ENCODE data around the gene NRP1. TPM values are rescaled to one million over a fixed set of nuclear protein-coding genes. Genes with fewer than 3 reads are reported as not detected.

Gene NRP1
- total RNA-seq, 3 donors from 2014 or later: 12.3 to 52.3 (median 33.2) TPM

DNA sequence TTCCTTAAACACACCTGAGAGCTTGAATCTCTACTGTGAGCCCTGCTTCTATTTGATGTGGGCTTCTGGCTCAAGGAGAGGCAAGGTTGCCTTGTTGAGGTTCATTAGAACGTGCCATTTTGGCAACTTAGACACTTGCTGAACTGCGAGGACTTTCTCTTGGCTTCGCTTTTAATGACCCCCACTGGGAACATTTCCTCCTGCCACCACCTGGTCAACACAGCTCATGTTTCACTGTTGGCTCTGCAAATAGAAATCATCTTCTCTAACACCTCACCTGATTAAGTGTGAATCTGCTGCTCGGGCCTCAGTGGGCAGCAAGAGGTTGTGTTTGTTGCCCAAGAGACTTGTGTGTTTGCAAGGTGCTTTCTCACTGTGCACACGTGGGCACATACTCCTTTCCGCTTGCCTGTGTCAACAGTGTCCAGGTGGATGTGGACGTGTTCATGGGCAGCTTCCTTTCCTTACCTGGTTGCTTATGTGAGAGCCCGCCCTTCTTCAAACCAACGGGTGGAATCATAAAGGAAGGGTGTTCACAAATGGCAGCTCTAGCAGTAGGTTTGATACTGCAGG lies 147.0 kb downstream of the NRP1 start:
- Histone ChIP-seq H3K36me3 (ENCODE audit: low read depth) (no peaks in the 10 kb centered on the region), H3K4me3 (no peak overlapping the region), H3K4me1 (ENCODE audit: low read depth) (no peaks in the 10 kb centered on the region), H3K9me3 (no peaks in the 10 kb centered on the region)
- DNase-seq: no peak
- no peak for ATAC-seq
- intact Hi-C loops (cut with DNase I, micrococcal nuclease): no loop called here
- TF ChIP-seq, protein P1, sequence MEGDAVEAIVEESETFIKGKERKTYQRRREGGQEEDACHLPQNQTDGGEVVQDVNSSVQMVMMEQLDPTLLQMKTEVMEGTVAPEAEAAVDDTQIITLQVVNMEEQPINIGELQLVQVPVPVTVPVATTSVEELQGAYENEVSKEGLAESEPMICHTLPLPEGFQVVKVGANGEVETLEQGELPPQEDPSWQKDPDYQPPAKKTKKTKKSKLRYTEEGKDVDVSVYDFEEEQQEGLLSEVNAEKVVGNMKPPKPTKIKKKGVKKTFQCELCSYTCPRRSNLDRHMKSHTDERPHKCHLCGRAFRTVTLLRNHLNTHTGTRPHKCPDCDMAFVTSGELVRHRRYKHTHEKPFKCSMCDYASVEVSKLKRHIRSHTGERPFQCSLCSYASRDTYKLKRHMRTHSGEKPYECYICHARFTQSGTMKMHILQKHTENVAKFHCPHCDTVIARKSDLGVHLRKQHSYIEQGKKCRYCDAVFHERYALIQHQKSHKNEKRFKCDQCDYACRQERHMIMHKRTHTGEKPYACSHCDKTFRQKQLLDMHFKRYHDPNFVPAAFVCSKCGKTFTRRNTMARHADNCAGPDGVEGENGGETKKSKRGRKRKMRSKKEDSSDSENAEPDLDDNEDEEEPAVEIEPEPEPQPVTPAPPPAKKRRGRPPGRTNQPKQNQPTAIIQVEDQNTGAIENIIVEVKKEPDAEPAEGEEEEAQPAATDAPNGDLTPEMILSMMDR (IDR thresholded peaks at IDR 0.05): no peak

DNA sequence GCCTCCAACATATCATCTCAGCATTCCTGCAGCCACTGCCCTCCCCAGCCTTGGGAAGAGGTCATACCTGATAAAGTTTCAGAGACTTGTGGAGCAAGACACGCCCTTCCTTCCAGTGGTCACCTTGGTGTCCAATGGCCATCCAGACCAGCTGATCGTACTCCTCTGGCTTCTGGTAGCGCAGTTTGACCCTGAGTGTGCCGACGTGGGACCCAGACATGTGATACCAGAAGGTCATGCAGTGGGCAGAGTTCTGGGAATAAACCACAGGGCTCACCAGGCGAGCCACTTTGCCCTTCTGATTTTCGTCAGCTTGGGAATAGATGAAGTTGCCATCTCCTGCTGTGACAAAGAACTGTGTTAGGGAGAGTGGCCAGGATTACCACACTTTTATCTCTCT lies 148.3 kb downstream of the NRP1 start:
- Histone ChIP-seq H3K36me3 (ENCODE audit: low read depth) (no peaks in the 10 kb centered on the region), H3K4me3 (no peak overlapping the region), H3K9me3 (no peaks in the 10 kb centered on the region), H3K4me1 (ENCODE audit: low read depth) (no peaks in the 10 kb centered on the region)
- intact Hi-C loops (cut with DNase I, micrococcal nuclease): no loop called here
- no peak for ATAC-seq
- DNase-seq: no peak
- TF ChIP-seq, protein P1 (IDR thresholded peaks at IDR 0.05): no peak

DNA sequence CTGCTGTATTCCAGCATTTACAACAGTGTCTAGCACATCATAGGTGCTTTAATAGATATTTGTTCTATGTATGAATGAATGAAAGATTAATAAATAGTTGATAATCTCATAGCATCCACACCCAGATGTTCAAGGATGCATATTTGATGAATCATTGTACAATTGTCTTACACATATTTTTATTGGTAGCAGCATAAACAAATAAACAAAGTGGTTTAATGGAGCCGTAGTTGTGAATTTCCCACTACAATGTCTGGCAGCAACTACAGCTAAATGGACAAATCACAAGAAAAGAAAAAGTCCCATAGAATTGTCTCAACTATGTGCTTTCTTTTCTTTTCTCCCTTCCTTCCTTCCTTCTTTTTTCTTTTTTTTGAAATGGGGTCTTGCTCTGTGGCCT lies 150.8 kb downstream of the NRP1 start:
- Histone ChIP-seq H3K36me3 (ENCODE audit: low read depth) (no peaks in the 10 kb centered on the region), H3K4me1 (ENCODE audit: low read depth) (no peaks in the 10 kb centered on the region), H3K4me3 (no peak overlapping the region), H3K9me3 (no peaks in the 10 kb centered on the region)
- intact Hi-C loops (cut with DNase I, micrococcal nuclease): no loop called here
- TF ChIP-seq, protein P1 (IDR thresholded peaks at IDR 0.05): no peak
- no peak for ATAC-seq
- no peak for DNase-seq

DNA sequence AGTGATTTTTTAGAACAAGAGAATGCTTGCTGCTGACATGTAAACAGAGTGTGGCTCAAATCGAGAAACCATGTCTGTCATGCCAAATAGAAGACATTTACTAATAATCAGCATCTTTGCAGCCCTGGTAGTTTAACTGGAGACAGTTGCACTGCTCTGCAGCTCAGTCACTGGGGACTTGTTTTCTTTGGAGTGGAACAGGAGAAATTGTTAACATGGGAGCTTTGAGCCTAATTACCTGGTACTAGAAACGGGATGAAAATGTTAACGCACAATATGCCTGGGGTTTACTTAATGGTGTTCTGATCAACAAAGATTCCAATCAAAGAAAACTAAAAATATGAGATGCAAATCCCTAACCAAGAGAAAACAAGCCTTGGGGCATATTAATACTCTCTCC lies 153.5 kb downstream of the NRP1 start:
- no peak for DNase-seq
- no peaks in the 10 kb centered on the region for H3K36me3 ChIP-seq (ENCODE audit: low read depth)
- no peak overlapping the region for H3K4me3 ChIP-seq
- TF ChIP-seq, protein P1 (IDR thresholded peaks at IDR 0.05): no peak
- no peak for ATAC-seq
- no peaks in the 10 kb centered on the region for H3K4me1 ChIP-seq (ENCODE audit: low read depth)
- intact Hi-C loops (cut with DNase I, micrococcal nuclease): no loop called here
- no peaks in the 10 kb centered on the region for H3K9me3 ChIP-seq

DNA sequence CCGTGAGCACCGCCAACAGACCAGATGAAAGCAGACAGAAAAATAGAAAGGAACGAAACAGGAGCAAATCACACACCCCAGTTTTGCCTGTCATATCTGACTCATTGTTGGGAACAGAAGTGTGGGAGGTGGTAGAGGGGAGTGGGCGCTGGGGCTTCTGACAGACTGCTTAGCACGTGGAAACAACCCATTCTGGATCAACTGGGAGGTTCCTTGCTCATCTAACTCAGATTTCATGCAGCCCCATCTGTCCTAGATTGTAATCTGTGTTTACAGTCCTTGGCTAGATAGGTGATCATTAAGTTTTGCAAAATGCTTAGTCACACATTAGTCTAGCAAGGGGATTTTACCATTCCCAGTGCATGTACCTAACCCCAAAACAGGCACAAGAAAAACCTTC lies 154.1 kb downstream of the NRP1 start:
- DNase-seq (no peak), ATAC-seq (no peak)
- Histone ChIP-seq H3K4me1 (ENCODE audit: low read depth) (no peaks in the 10 kb centered on the region), H3K9me3 (no peaks in the 10 kb centered on the region), H3K4me3 (no peak overlapping the region), H3K36me3 (ENCODE audit: low read depth) (no peaks in the 10 kb centered on the region)
- intact Hi-C loops (cut with DNase I, micrococcal nuclease): no loop called here
- TF ChIP-seq, protein P1 (IDR thresholded peaks at IDR 0.05): no peak

DNA sequence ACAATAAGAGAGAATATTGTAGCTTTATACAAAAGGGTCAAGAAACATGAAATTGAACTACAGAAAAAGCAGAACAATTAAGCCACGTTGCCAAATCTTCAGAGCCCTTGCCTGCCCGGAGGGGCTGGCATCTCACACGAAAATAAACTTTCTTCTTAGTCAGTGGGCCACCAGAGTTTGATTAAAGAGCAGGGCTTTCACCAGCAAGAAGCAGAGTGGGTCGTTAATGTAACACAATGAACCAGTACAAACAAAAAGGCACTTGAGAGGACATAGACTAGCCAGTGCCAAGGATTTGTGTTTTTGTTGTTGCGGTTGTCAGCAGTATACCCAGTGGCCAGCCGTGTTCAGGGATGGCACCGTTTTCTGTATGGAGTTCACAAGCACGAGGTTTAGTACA lies 155.4 kb downstream of the NRP1 start:
- ATAC-seq: no peak

More for the DNA sequence above, 155.4 kb downstream of the NRP1 start:
- intact Hi-C loops (cut with DNase I, micrococcal nuclease): no loop called here
- TF ChIP-seq, protein P1 (IDR thresholded peaks at IDR 0.05): no peak
- Histone ChIP-seq H3K4me3 (no peak overlapping the region), H3K36me3 (ENCODE audit: low read depth) (no peaks in the 10 kb centered on the region), H3K9me3 (no peaks in the 10 kb centered on the region), H3K4me1 (ENCODE audit: low read depth) (no peaks in the 10 kb centered on the region)
- DNase-seq: no peak

All from mucosa of descending colon (tissue), 3 donors.